Common myeloid progenitor, CD34-positive (primary cell): ENCODE results near the gene BACH1.
A peak's percentile ranks its signal among the peaks of the same experiment; 100 is the strongest.

ENCODE experiments used
- CTCF ChIA-PET: fragments of 350-600 bp; sonication (Branson Sonifier 250); formaldehyde crosslinking; loops from one replicate; lab custom pipeline; 2021; ENCODE audit warnings: antibody characterized with exemption; lab: Charles Lee
- POLR2A ChIA-PET: fragments of 350-600 bp; sonication (Branson Sonifier 250); formaldehyde crosslinking; loops from one replicate; lab custom pipeline; 2021; ENCODE audit warnings: antibody characterized with exemption; lab: Charles Lee
- DNase-seq, 3 donors: peaks; one replicate each; pipeline versions ENCODE4 v3.0.0 to v3.0.0-alpha.2; 2013
- H3K27ac ChIP-seq, 2 experiments: 1 replicate in 1 of 2; 2 replicates in 1 of 2; pipeline ENCODE4 v1.7.0; 2013; ENCODE audit warnings: inconsistent platforms in 2 of 2, low read length in 2 of 2, mild to moderate bottlenecking in 2 of 2, low read depth in 1 of 2, moderate library complexity in 1 of 2; ENCODE audit not compliant: severe bottlenecking in 2 of 2, insufficient read depth in 1 of 2, poor library complexity in 1 of 2
- H3K27me3 ChIP-seq, 5 experiments: replicated peaks in 2 of 5; 1 replicate in 3 of 5; 2 replicates in 2 of 5; pipeline versions ENCODE4 v1.6.1 to v1.7.0; 2013; ENCODE audit warnings: low read length in 4 of 5, mild to moderate bottlenecking in 2 of 5, moderate library complexity in 2 of 5, inconsistent platforms in 1 of 5; ENCODE audit not compliant: insufficient read depth in 5 of 5, control insufficient read depth in 4 of 5
- H3K36me3 ChIP-seq, 4 experiments: 1 replicate in 2 of 4; 2 replicates in 2 of 4; pipeline versions ENCODE4 v1.6.1 to v1.7.0; 2013; ENCODE audit warnings: low read length in 3 of 4, control low read depth in 1 of 4, mild to moderate bottlenecking in 1 of 4; ENCODE audit not compliant: control insufficient read depth in 4 of 4, insufficient read depth in 4 of 4
- H3K4me1 ChIP-seq, 4 experiments: 1 replicate in 3 of 4; 2 replicates in 1 of 4; pipeline versions ENCODE4 v1.6.1 to v1.7.1; 2013; ENCODE audit warnings: low read length in 3 of 4, mild to moderate bottlenecking in 3 of 4, control low read depth in 1 of 4, inconsistent platforms in 1 of 4, moderate library complexity in 1 of 4; ENCODE audit not compliant: control insufficient read depth in 4 of 4, insufficient read depth in 4 of 4; ENCODE audit errors: control extremely low read depth in 1 of 4
- H3K4me3 ChIP-seq, 7 experiments: 1 replicate in 4 of 7; 2 replicates in 3 of 7; pipeline versions ENCODE4 v1.5.1 to v1.7.0; 2013; ENCODE audit warnings: mild to moderate bottlenecking in 7 of 7, low read length in 6 of 7, moderate library complexity in 6 of 7, inconsistent platforms in 2 of 7, low read depth in 2 of 7, control low read depth in 1 of 7; ENCODE audit not compliant: insufficient read depth in 4 of 7, control insufficient read depth in 1 of 7; ENCODE audit errors: extremely low read depth in 1 of 7
- H3K9me3 ChIP-seq, 5 experiments: 1 replicate in 4 of 5; 2 replicates in 1 of 5; pipeline versions ENCODE4 v1.6.1 to v1.7.1; 2013; ENCODE audit warnings: low read length in 4 of 5, mild to moderate bottlenecking in 2 of 5, inconsistent platforms in 1 of 5, low read depth in 1 of 5, moderate library complexity in 1 of 5; ENCODE audit not compliant: control insufficient read depth in 4 of 5, insufficient read depth in 2 of 5; ENCODE audit errors: control extremely low read depth in 1 of 5
- WGBS: methylation state at CpG from one replicate; pipeline ENCODE4 v1.1.5; 2013; ENCODE audit not compliant: insufficient coverage; 5-methylcytosine and 5-hydroxymethylcytosine counted together

The BACH1 gene

DNA sequence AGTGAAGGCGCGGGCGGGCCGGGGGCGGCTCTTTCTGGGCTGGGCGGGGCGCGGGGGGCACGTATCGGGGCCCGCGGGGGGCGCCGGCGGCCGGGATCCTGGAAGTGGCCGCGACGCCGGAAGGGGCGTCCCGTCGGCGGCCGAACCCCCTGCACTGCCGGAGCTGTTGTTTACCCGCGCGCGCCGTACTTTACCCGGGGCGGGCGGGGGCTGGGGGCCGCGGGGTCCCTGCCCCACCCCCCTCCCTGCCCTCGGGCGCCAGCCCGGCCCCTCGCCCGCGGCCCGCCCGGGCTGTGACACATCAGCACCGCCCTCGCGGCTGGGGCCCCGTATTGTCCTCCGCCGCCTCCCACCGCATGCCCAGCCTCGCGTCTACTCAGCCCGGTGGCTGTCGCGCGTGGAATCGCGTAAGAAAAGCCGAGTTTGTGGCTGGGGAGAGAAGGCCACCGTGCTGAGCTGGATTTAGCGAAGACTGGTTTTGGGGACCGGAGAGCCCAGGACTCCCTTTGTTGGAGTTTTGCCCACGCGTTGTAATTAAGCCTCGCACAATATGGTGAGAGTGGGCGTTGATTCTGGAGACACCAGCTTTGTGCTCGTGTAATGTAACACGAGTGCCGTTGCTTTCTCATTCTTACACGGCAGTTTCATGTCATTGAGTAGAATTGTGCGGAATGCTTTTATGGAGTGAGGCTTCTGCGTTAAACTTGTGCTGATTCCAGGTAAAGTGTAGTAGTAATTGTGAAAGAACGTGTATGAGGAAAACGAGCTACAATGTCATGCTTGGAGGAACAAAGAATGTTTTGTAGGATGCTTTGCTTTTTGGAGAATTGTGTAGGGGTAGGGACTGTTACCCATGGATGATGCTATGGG is 559 bp downstream of the BACH1 start:
- Histone ChIP-seq H3K27ac (peak overlapping the region; percentile 76 to 79), H3K27me3 (no peaks in the 10 kb centered on the region), H3K9me3 (no peaks in the 10 kb centered on the region), H3K36me3 (no peaks in the 10 kb centered on the region), H3K4me3 (peak overlapping the region; percentile 54 to 96 (median 83)), H3K4me1 (peaks cover 23 to 39% (median 34%) of the 10 kb centered on the region in 4 experiments)
- CTCF ChIA-PET = interaction anchor here (0.9 to 3.2 kb wide), 10 partner anchors 9 to 66 kb away, joined by 3 to 16 read pairs (median 6); no protein-coding TSS in a partner anchor
- peak; percentile 61 to 89 (median 84) for DNase-seq
- POLR2A ChIA-PET = interaction anchor here (0.8 to 1.5 kb wide), 5 partner anchors 10 to 226 kb away, joined by 3 to 4 read pairs (median 3); partner anchors contain the start of gene CCT8
- WGBS = 0% methylated on average over 71 of the region's 75 CpGs

DNA sequence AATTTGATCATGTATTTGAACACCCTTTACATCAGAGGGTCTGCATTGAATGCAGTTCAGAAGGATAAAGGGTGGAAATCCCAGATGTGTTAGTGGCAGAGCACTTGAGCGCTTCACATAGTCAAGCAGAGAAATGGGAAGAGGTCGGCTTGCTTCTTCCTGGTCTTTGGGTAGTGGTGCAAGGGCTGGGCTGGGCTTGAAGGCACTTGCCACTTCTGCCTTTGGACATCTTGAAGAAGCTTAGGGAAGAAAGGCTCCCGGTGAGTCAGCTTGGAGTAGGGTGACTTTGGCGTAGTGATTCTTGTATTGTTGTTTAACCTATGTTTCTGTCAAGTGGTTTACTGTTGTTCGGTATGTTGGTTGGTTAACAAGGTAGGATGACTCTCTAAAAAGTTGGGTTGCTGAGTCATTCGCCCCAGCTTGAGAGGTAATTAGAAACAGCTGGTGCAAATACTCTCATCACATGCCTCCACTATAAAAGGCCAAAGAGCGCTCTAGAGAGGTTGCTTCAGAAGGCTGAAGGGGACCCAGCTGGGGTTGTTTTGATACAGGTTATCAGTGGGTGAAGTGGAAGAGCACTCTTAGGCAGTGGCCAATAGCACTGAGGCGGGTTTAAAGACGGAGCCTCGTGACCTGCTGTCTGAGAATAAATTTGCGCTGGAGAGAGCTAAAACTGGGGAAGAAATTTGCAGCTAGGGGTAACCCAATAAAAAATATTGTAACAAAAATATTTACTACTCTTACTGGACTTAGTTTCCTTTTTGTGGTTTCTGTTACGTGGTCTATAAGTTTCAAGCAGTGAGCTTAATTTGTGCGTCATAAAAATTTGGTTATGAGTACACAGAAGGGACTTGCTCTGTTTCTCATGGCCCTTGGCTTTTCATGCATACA is 1.4 kb downstream of the BACH1 start:
- Histone ChIP-seq H3K27me3 (no peaks in the 10 kb centered on the region), H3K4me3 (peak overlapping the region in 6 of 7 experiments; percentile 81 to 96 (median 83)), H3K4me1 (peaks cover 25 to 47% (median 39%) of the 10 kb centered on the region in 4 experiments), H3K9me3 (no peaks in the 10 kb centered on the region), H3K36me3 (no peaks in the 10 kb centered on the region), H3K27ac (peak overlapping the region; percentile 76 to 79)
- peak; percentile 83 to 97 (median 96) for DNase-seq
- POLR2A ChIA-PET = interaction anchor here (1.3 to 1.5 kb wide), 3 partner anchors 16 to 226 kb away, joined by 3 to 4 read pairs (median 3); partner anchors contain the start of gene CCT8
- CTCF ChIA-PET = interaction anchor here (0.9 to 3.2 kb wide), 14 partner anchors 10 to 136 kb away, joined by 3 to 16 read pairs (median 6); no protein-coding TSS in a partner anchor
- WGBS = 30% methylated on average over 3 of the region's 13 CpGs

GRCh38 chr21:29300807-29301138 is 2.1 kb downstream of the BACH1 start:
- H3K27me3 ChIP-seq = no peaks in the 10 kb centered on the region
- CTCF ChIA-PET = interaction anchor here (1.1 to 3.2 kb wide), 11 partner anchors 12 to 136 kb away, joined by 3 to 16 read pairs (median 5); no protein-coding TSS in a partner anchor
- 90% methylated on average over 2 of the region's 3 CpGs for WGBS
- POLR2A ChIA-PET = interaction anchor here (1.3 kb wide), 1 partner anchor 15 kb away, joined by 3 read pairs; no protein-coding TSS in a partner anchor
- H3K27ac ChIP-seq = peak overlapping the region in 1 of 2 experiments; percentile 79
- H3K36me3 ChIP-seq = peaks cover 0 to 2% (median 0%) of the 10 kb centered on the region in 4 experiments
- no peaks in the 10 kb centered on the region for H3K9me3 ChIP-seq
- DNase-seq = no peak
- H3K4me3 ChIP-seq = peak overlapping the region in 6 of 7 experiments; percentile 81 to 96 (median 83)
- H3K4me1 ChIP-seq = peaks cover 27 to 53% (median 42%) of the 10 kb centered on the region in 4 experiments

DNA sequence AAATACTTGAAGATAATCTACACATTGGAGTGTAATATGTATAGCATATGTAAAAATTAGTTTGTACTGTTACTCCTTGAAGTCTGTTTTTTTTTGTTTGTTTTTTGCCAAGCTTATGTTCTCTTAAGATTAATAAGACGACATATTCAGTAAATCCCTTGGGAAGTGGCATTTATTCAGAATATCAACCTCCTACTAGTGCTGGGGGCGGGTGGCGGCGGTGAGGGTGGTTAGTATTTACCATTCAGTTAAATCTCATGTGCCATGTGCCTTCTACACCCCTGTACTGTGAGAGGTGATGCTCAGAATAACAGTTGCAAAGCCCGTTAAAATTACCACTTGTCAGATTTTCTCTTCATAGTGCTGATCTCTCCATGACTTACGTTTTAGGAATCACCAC is 3.0 kb downstream of the BACH1 start:
- Histone ChIP-seq H3K4me1 (peaks cover 27 to 55% (median 44%) of the 10 kb centered on the region in 4 experiments), H3K27ac (no peak overlapping the region), H3K27me3 (no peaks in the 10 kb centered on the region), H3K36me3 (peaks cover 0 to 3% (median 2%) of the 10 kb centered on the region in 4 experiments), H3K9me3 (no peaks in the 10 kb centered on the region), H3K4me3 (no peak overlapping the region)
- DNase-seq = no peak
- WGBS = no CpG with 5 or more reads among the region's 6 CpGs
- POLR2A ChIA-PET = no interaction called here
- CTCF ChIA-PET = interaction anchor here (1.0 to 3.2 kb wide), 7 partner anchors 13 to 137 kb away, joined by 3 to 16 read pairs (median 7); no protein-coding TSS in a partner anchor

DNA sequence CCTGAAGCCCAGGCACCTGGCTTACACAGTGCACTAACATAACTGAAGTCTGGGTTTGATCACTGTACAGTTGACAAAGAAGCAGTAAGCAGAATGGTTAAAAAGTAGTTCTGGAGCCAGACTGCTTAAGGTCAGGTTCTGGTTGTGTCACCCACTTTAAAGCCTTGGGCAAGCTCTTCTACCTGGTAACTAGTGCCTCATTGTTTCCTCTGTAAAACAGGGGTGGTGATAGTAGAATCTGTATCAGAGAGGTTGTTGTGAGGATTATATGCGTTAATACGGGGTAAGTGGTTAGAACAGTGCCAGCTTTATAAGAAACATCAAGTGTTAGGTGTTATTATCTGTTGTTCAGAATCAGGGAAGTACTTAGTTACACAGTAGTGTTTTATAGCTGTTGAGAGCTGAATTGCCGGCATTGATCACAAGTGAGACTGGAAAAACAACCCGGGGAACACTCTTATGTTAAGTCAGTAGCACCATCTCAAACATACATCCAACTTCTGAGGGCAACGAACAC is 3.7 kb downstream of the BACH1 start:
- POLR2A ChIA-PET = no interaction called here
- WGBS = 94% methylated on average over 4 of the region's 5 CpGs
- H3K4me1 ChIP-seq = peaks cover 32 to 60% (median 46%) of the 10 kb centered on the region in 4 experiments

GRCh38 chr21:29303288-29303687 is 4.6 kb downstream of the BACH1 start:
- no peak for DNase-seq
- POLR2A ChIA-PET = interaction anchor here (0.6 to 1.0 kb wide), 3 partner anchors 11 to 58 kb away, joined by 3 to 4 read pairs (median 3); no protein-coding TSS in a partner anchor
- CTCF ChIA-PET = interaction anchor here (1.1 to 1.6 kb wide), 5 partner anchors 10 to 138 kb away, joined by 3 to 4 read pairs (median 4); no protein-coding TSS in a partner anchor
- Histone ChIP-seq H3K36me3 (peaks cover 0 to 3% (median 2%) of the 10 kb centered on the region in 4 experiments), H3K27me3 (no peaks in the 10 kb centered on the region), H3K4me1 (peaks cover 27 to 59% (median 46%) of the 10 kb centered on the region in 4 experiments), H3K4me3 (no peak overlapping the region), H3K9me3 (no peaks in the 10 kb centered on the region), H3K27ac (no peak overlapping the region)
- 100% methylated on average over 1 of the region's 2 CpGs for WGBS

More for the DNA sequence above, 3.7 kb downstream of the BACH1 start:
- DNase-seq = no peak
- CTCF ChIA-PET = interaction anchor here (1.0 to 2.2 kb wide), 9 partner anchors 10 to 137 kb away, joined by 3 to 8 read pairs (median 3); no protein-coding TSS in a partner anchor
- Histone ChIP-seq H3K4me3 (no peak overlapping the region), H3K9me3 (no peaks in the 10 kb centered on the region), H3K27me3 (no peaks in the 10 kb centered on the region), H3K36me3 (peaks cover 0 to 3% (median 2%) of the 10 kb centered on the region in 4 experiments), H3K27ac (peak overlapping the region in 1 of 2 experiments; percentile 8)
